HG03159 (cell line): ENCODE data around the gene NR0B1.
A peak's percentile ranks its signal among the peaks of the same experiment; 100 is the strongest.

Experiments used
- ATAC-seq: cut with Tn5 transposase; IDR thresholded peaks from one replicate; pipeline ENCODE4 v1.9.1; 2021; ENCODE audit warnings: mild to moderate bottlenecking, moderate library complexity; ENCODE audit not compliant: unreplicated experiment

NR0B1 gene, protein sequence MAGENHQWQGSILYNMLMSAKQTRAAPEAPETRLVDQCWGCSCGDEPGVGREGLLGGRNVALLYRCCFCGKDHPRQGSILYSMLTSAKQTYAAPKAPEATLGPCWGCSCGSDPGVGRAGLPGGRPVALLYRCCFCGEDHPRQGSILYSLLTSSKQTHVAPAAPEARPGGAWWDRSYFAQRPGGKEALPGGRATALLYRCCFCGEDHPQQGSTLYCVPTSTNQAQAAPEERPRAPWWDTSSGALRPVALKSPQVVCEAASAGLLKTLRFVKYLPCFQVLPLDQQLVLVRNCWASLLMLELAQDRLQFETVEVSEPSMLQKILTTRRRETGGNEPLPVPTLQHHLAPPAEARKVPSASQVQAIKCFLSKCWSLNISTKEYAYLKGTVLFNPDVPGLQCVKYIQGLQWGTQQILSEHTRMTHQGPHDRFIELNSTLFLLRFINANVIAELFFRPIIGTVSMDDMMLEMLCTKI

DNA sequence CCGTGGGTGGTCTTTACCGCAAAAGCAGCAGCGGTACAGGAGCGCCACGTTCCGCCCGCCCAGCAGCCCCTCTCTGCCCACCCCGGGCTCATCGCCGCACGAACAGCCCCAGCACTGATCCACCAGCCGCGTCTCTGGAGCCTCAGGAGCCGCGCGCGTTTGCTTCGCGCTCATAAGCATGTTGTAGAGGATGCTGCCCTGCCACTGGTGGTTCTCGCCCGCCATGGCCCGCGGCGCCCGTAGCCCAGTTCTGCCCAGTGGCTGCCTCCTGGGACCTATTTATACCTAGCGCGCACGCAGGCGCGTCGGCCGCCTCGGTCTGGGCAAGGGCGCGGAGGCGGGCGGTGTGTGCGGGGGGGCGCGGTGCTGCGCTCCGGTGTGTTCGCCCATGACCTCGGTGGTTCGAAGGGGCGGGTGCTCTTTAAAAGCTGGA, at the start of gene NR0B1:
NR0B1 (minus strand) TSS at position 252 of the 433 bp plus-strand sequence; CDS start at position 225, 27 bp downstream.
- no peak for ATAC-seq

DNA sequence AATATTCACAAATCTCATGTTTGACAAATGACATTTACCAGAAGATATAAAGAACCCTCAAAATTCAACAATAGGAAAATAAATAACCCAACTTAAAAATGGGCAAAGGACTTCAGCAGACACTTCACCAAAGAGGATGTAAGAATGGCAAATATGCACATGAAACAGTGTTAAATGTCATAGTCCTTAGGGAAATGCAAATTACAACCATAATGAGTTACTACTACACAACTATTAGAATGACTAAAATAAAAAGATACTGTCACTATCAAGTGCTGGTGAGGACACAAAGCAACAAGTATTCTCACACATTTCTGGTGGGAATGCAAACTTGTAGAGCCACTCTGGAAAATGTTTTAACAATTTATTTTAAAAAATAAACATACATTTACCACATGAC, 40.8 kb upstream of the NR0B1 start:
- ATAC-seq = no peak

DNA sequence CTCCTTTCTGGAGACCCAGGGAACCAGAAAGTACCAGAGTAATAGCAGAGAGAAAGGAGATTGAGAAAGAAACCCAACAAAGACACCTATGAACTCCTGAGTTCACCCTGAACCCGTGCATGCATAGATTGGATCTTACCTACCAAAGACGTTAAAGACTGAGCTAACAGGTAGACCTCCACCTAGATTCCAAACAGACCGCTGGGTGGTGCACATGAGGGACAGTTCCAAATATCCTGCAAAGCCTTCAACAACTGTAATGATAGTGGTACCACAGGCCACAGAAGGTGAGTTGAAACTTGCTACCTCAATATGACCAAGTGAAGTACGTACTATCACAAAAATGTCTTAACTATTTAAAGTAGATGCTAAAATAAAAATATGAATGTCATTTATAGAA, 34.0 kb upstream of the NR0B1 start:
- ATAC-seq = no peak

DNA sequence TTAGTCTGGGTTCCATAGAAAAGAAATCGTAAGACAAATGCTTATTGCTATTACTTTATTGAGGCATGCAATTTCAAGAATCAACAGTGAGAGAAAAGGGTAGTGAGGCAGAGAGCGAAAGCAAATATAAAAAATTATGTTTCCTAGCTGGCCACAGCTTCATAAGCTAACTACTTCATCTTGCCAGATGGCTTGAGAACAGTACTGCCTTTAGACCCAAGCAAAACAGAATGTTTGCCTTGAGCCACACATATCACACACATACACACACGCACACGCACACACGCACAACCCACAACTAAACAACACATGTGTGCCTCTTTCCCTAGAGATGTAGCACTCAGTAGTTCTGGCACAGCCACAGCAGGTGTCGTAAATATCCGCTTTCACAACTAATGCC, 31.6 kb upstream of the NR0B1 start:
- no peak for ATAC-seq

DNA sequence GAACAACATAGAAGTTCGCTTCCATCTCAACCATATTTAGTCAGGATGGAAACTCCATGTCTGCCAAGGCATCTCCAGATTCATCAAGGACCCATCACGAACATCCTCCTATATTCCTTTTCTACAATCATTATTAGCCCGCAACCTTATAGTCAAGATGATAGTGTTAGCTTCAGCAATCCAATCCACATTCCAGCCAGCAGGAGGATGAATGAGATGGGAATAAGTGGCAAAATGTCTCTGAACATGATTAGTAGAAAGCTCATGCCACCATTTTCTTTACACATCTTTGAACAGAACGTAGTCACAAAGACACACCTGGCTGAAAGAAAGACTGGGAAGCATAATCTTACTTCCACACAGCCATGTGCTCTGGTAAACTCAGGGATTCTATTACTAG, 18.6 kb upstream of the NR0B1 start:
- no peak for ATAC-seq

DNA sequence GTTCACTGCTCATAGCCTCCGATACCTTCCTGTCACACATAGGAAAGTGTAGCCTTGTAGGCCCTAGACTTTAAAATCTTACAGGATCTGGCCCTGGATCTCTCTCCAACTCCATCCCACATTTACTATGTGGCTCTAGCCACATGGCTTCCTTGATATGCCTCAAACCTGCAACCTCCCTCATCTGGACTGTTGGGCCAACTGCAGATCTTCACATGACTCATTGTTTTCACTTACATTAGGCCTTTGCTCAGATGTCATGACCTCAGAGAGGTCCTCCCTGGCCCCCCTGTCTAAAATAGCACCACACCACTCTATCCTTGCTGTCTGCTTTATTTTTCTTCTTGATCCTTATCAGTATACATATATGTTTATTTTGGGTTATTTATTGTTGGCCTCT, 8.1 kb upstream of the NR0B1 start:
- ATAC-seq = no peak

DNA sequence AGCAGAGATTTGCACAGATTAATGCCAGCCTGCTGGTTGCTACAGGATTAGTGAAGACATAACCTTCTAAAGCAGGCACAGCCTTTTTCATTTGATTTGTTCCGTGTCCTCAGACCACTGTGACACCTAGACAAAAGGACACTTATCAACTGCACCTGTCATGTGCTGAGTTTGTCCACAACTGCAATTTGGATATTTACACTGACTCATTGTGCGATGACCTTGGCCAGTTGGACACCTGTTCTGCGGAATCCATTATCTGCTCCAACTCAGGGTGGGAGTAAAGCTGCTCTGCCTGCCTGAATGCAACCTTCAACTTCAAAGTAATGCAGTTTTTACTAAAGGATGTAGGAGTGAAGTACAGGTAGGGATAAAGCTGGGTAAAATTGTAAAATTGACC, 4.1 kb upstream of the NR0B1 start:
- no peak for ATAC-seq

DNA sequence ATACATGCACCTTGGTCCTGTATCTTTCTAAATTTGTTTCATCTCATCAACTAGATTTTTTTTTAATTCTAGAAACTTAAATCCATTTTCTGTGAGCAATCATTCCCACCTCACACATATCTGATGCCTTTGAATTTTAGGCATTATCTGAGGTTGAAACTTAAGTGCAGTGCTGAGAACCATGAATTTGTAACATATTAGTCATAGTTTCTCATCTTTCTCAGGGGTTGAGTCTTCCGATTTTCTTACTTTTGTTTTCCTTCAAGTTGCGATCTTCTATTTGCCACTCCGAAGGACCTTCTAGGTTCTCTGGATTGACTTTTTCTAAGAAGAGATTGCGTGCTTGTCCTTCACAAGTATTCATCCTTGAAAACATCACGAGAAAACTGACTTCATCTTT, 3.7 kb upstream of the NR0B1 start:
- no peak for ATAC-seq

DNA sequence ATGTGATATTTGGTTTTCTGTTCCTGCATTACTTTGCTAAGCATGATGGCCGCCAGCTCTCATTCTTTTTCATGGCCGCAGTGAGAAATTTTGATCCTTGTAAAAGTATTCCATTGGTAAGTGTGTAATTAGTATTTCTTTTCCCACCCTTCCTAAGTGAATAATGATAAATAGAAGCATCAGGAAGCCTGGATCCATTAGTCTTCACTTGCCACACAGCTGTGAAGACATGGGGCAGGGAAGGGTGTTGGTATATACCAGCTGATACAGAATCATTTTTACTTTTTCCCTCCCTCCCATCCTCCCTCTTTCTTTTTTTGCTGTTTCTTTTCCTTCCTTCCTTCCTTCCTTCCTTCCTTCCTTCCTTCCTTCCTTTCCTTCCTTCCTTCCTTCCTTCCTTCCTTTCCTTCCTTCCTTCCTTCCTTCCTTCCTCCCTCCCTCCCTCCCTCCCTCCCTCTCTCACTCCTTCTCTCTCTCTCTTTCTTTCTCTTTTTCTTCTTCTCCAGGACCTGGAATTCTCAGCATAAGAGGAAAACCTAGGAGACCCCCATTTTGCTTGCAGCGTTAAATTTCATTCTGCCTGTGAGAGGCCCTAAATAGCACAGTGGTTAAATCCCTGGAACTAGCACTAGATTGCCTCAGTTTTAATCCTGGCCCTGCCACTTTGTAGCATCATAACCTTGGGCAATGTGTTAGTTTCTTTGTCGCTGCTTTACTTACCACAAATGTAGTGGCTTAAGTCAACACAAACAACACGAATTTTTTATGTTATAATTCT, 1.4 kb upstream of the NR0B1 start:
- no peak for ATAC-seq

DNA sequence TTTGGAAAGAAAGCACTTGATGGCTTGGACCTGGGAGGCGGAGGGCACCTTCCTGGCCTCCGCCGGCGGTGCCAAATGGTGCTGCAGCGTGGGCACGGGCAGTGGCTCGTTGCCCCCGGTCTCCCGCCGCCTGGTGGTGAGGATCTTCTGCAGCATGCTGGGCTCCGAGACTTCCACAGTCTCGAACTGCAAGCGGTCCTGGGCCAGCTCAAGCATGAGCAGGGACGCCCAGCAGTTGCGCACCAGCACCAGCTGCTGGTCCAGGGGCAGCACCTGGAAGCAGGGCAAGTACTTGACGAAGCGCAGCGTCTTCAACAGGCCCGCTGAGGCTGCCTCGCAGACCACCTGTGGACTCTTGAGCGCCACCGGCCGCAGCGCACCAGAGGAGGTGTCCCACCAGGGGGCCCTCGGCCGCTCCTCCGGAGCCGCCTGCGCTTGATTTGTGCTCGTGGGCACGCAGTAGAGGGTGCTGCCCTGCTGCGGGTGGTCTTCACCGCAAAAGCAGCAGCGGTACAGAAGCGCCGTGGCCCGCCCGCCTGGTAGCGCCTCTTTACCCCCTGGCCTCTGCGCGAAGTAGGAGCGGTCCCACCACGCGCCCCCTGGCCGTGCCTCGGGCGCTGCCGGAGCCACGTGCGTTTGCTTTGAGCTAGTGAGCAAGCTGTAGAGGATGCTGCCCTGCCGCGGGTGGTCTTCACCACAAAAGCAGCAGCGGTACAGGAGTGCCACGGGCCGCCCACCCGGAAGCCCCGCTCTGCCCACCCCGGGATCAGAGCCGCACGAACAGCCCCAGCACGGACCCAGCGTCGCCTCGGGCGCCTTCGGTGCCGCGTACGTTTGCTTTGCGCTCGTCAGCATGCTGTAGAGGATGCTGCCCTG, 689 bp downstream of the NR0B1 start:
- ATAC-seq = no peak

DNA sequence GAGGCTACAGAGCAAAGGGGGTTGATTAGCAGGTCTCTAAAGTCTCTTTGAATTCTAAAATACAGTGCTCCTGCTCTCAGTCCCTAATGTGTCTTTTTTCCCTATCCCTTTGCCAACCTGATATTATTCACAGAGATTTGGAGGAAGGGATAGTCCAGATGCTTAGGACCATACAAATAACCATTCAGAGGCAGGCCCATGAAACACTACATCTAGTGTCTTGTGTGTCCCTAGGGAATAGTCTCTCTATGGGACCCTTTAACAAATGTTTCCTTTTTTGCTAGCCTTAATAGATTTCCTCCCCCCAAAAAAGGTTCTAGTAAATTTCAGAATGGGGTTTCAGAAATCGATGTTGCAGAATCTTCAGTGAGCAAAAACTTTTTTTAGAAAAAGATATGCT, 1.7 kb downstream of the NR0B1 start:
- ATAC-seq = no peak

DNA sequence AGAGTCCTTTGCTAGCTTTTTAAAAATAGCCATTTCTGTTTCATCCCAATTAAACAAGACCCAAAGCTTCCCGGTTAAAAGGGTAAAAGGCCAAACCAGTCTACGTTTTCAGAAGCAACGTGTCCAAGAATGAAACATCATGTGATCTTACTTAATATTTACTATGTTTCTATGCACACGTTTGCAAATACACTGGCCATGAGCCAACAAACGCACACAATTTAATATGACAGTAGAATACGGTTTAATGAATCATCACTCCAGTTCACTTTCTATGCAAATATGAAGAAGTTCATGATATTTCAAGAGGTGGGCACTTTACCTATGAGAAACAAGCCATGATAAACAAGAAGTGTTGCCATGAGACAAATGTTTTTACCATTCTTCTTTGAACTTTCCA, 4.3 kb downstream of the NR0B1 start:
- ATAC-seq = no peak

DNA sequence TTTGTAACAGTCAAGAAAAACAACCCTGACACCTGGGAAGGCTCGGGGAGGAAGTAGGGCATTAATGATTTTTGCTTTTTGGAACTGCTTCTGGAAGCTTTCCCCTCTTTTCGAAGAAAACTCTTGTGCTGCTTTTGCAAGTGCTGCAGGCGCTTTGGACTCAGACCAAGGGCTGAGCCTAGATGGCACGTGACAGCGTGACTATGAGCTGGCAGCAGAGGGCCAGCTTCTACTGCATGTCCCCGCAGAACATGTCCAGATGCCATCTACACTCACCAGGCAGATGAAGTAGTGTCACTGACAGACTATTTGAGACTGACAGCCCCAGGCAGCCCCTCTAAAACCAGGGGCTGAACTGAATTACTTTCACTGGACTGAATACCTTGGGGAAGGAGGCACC, 6.2 kb downstream of the NR0B1 start:
- no peak for ATAC-seq

DNA sequence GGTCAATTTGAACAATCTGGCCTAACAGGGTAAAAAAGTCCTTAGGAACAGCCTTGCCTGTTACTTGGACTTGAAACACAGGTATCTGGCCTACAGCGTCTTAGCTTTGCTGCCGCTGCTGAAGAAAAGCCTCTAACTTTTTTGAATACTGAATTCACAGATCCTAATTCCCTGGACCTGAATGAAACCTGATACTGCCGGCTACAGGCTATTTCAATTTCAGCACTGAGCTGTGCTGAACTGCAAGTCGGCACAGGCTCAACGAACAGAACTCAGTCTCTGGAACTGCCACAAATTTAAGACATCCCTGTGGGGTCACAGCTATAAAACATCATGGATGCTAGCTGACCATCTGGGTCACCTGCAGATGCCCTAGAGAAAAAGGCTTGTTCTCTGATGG, 7.2 kb downstream of the NR0B1 start:
- ATAC-seq = no peak

DNA sequence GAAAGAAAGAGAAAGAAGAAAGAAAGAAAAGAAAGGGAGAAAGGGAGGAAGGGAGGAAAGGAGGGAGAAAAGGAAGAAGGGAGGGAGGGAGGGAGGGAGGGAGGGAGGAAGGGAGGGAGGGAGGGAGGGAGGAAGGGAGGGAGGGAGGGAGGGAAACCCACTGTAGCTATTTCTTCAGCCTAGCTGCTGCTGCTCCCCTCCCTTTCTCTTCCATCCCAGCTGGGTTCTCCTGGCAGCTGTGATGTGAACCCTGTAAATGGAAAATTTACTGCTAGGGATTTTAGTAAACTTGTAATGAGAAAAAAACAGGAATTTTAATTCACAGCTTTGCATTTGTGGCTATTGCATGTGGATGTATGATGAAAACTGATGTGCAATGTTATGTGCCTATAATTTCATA, 8.0 kb downstream of the NR0B1 start:
- ATAC-seq = no peak

DNA sequence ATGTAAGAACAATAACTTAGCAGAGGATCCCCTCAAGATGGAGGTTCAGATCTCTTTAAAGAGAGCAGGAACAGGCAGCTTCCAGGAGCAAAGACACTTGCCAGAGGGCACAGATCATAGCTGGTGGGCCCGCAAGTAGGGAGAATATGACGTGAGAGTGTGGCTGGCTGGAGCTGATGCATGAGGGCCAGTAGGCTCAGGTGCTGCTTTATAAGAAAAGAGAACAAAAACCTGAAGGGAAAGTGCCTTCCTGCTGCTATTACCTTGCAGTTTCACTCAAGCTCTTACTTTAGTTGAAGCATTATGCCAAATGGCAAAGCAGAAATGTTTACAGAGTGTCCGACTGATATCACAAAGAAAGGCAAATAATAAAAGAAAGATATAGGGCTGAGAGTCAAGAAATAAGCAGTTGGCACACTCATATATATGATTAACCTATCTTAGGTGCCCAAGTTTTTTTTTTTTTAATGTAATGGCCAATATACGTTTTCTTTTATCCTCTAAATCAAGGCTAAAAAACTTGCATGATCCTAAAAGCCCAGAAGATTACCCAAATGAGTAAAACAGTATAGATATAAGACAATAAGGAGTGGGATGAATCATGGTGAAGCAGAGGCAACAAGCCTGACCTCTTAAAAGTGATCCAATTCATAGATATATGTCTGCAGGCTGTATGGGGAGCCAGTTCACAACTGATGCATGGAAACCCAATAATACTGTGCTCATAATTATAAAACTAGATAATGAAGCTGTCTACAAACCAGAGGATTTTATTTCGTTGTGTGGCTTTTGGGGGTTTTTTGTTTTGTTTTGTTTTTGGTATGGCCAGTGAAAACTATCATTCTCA, 12.6 kb downstream of the NR0B1 start:
- ATAC-seq = peak; percentile 46

DNA sequence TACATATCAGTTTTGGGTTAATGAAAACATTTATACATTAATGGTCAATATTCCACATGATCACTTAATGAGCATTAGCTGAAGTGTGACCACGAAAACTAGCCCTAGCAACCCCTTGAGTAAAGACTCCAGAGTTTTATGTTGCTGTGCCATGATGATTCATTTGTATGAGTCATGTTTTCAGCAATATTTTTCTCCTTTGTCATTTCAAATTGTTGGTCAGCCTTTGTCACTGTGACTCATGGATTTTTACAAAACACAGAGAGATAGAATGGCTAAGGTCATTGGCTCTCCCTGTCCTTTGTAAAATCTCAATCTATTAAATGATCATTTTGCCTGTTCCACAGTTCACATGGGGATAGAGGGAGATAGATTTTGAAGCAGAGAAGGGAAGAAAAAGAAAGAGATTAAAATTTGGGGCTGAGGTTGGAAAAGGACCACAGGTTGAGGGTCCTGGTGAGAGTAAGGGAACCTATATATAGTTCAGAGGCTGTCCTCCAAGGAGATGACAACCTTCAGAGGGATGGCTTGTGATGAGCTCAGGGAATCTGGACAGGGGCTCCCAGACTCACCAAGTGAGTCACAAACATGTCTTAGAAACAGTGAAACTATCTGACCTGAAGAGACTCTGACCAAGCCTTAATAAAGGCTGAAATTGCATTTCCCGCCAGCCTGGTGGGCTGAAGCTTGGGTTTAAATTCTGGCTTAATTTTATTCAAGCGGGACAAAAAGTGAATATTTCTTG, 25.6 kb downstream of the NR0B1 start:
- no peak for ATAC-seq

DNA sequence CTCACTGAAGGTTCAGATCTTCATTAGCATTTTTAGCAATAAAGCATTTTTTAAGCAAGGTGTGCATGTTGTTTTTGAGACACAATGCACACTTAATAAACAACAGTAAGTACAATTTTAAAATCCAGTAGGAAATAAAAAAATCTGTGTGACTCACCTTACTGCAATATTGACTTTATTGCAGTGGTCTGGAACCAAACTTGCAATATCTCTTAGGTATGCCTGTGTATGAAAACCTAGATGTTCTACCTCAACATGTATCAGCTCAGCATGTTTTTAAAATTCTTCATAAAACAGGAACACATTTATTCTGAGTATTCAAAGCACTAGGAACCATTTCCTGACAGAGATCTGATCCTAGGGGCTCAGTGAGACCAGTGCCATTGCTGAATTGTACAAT, 26.7 kb downstream of the NR0B1 start:
- no peak for ATAC-seq

DNA sequence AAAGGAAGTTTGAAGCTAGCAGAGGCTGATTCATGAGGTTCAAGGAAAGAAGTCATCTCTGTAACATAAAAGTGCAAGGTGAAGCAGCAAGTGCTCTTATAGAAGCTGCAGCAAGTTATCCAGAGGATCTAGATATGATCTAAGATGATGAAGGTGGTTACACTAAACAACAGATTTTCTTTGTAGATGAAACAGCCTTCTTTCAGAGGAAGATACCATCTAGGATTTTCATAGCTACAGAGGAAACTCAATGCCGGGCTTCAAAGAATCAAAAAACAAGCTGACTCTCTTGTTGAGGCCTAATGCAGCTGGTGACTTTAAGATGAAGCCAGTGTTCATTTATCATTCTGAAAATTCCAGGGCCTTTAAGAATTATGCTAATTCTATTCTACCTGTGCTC, 28.8 kb downstream of the NR0B1 start:
- no peak for ATAC-seq

DNA sequence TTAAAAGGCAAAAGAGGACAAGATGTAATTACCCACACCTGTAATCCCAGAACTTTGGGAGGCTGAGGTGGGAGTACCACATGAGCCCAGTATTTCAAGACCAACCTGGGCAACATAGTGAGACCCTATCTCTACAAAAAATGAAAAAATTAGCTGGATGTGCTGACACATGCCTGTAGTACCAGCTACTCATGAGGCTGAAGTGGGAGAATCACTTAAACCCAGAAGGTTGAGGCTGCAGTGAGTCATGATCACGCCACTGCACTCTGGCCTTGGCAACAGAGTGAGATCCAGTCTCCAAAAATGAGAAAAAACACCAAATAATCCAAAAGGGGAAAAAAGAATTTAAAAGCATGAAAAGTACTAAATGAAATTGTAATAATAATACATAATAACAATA, 30.8 kb downstream of the NR0B1 start:
- no peak for ATAC-seq
